Measurements from ENCODE around the gene BCL6B. TPM values are rescaled to one million over a fixed set of nuclear protein-coding genes. Genes with fewer than 3 reads are reported as not detected.

The BCL6B gene
- polyA plus RNA-seq, 3 donors, result 0.06 TPM; not detected in 2

GRCh38 chr17:7064261-7064660 is 41.4 kb downstream of the BCL6B start:
- H3K4me1 ChIP-seq (ENCODE audit: control insufficient read depth in 1 of 2, insufficient read depth in 2 of 2, low read length in 2 of 2), result peaks cover 7 to 23% of the 10 kb centered on the region in 2 donors
- no peak overlapping the region for H3K9ac ChIP-seq (ENCODE audit: insufficient read depth, low read length, poor library complexity, severe bottlenecking)
- TF ChIP-seq CTCF (IDR thresholded peaks at IDR 0.05), result no peak
- H3K4me2 ChIP-seq (replicated peaks; ENCODE audit: extremely low read depth, low read length, poor library complexity, severe bottlenecking), result no peak overlapping the region
- no peaks in the 10 kb centered on the region for H3K36me3 ChIP-seq (replicated peaks in 1 of 2; ENCODE audit: control insufficient read depth in 1 of 2, insufficient read depth in 2 of 2, low read length in 2 of 2)
- Mint-ChIP-seq H3K9me3 (peaks cover 11 to 21% (median 17%) of the 10 kb centered on the region in 7 donors), H3K4me3 (peak overlapping the region in 1 of 2 donors; percentile 24), H3K36me3 (peaks cover 11 to 14% of the 10 kb centered on the region in 2 donors), H3K27me3 (ENCODE audit: low read depth in 3 of 3) (peaks cover 8 to 10% (median 9%) of the 10 kb centered on the region in 3 donors), H3K4me1 (peaks cover 25% of the 10 kb centered on the region), H3K27ac (peak overlapping the region in 1 of 7 donors; percentile 30)
- peaks cover 14% of the 10 kb centered on the region in 2 donors for H3K9me3 ChIP-seq (replicated peaks in 1 of 2; ENCODE audit: control insufficient read depth in 1 of 2, insufficient read depth in 1 of 2, low read length in 2 of 2)
- no peaks in the 10 kb centered on the region for H4K20me1 ChIP-seq (ENCODE audit: insufficient read depth, low read length)
- no peak overlapping the region for H2AFZ ChIP-seq (ENCODE audit: insufficient read depth, low read depth, low read length, poor library complexity, severe bottlenecking)
- H3K27me3 ChIP-seq (ENCODE audit: control insufficient read depth in 2 of 2, insufficient read depth in 2 of 2, low read length in 2 of 2), result no peaks in the 10 kb centered on the region
- H3K27ac ChIP-seq (ENCODE audit: low read depth in 1 of 2, low read length in 2 of 2), result no peak overlapping the region
- no peak for DNase-seq
- H3K79me2 ChIP-seq (ENCODE audit: insufficient read depth, low read length), result no peaks in the 10 kb centered on the region
- H3K4me3 ChIP-seq (replicated peaks in 1 of 3; ENCODE audit: low read depth in 2 of 3, low read length in 3 of 3), result no peak overlapping the region
- whole genome bisulfite sequencing (ENCODE audit: insufficient coverage), result 82% methylated on average over 2 of the region's 4 CpGs
- intact Hi-C loops (cut with micrococcal nuclease), result loop anchor here in 1 of 2 donors (5.0 kb wide), 1 partner anchor 33 kb away; no protein-coding TSS in a partner anchor

DNA sequence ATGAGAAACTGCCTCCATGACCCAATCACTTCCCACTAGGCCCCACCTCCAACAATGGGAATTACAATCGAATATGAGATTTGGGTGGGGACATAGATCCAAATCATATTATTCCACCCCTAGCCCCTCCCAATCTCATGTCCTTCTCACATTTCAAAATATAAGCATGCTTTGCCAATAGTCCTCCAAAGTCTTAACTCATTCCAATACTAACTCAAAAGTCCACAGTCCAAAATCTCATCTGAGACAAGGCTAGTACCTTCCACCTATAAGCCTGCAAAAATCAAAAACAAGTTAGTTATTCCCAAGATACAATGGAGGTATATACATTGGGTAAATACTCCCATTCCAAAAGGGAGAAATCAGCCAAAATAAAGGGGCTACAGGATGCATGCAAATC is 44.3 kb downstream of the BCL6B start:
- Histone ChIP-seq H2AFZ (ENCODE audit: insufficient read depth, low read depth, low read length, poor library complexity, severe bottlenecking) (no peak overlapping the region), H3K79me2 (ENCODE audit: insufficient read depth, low read length) (no peaks in the 10 kb centered on the region), H3K36me3 (replicated peaks in 1 of 2; ENCODE audit: control insufficient read depth in 1 of 2, insufficient read depth in 2 of 2, low read length in 2 of 2) (no peaks in the 10 kb centered on the region), H3K27me3 (ENCODE audit: control insufficient read depth in 2 of 2, insufficient read depth in 2 of 2, low read length in 2 of 2) (no peaks in the 10 kb centered on the region), H3K9me3 (replicated peaks in 1 of 2; ENCODE audit: control insufficient read depth in 1 of 2, insufficient read depth in 1 of 2, low read length in 2 of 2) (peaks cover 14 to 16% of the 10 kb centered on the region in 2 donors), H3K4me1 (ENCODE audit: control insufficient read depth in 1 of 2, insufficient read depth in 2 of 2, low read length in 2 of 2) (peaks cover 7 to 20% of the 10 kb centered on the region in 2 donors), H3K4me3 (replicated peaks in 1 of 3; ENCODE audit: low read depth in 2 of 3, low read length in 3 of 3) (no peak overlapping the region), H4K20me1 (ENCODE audit: insufficient read depth, low read length) (no peaks in the 10 kb centered on the region), H3K9ac (ENCODE audit: insufficient read depth, low read length, poor library complexity, severe bottlenecking) (no peak overlapping the region), H3K4me2 (replicated peaks; ENCODE audit: extremely low read depth, low read length, poor library complexity, severe bottlenecking) (no peak overlapping the region), H3K27ac (ENCODE audit: low read depth in 1 of 2, low read length in 2 of 2) (no peak overlapping the region)
- WGBS (ENCODE audit: insufficient coverage), result no CpG with 5 or more reads among the region's 1 CpG
- H3K4me3 Mint-ChIP-seq, result no peak overlapping the region
- H3K27me3 Mint-ChIP-seq (ENCODE audit: low read depth in 3 of 3), result peaks cover 6 to 17% (median 12%) of the 10 kb centered on the region in 3 donors
- no peak for TF ChIP-seq CTCF (IDR thresholded peaks at IDR 0.05)
- H3K27ac Mint-ChIP-seq, result no peak overlapping the region
- peaks cover 20% of the 10 kb centered on the region for H3K4me1 Mint-ChIP-seq
- peaks cover 12 to 18% of the 10 kb centered on the region in 2 donors for H3K36me3 Mint-ChIP-seq
- intact Hi-C loops (cut with micrococcal nuclease), result loop anchor here in 1 of 2 donors (5.0 kb wide), 1 partner anchor 700 kb away; no protein-coding TSS in a partner anchor
- H3K9me3 Mint-ChIP-seq, result peaks cover 11 to 23% (median 17%) of the 10 kb centered on the region in 7 donors
- no peak for DNase-seq
